CD14-positive monocyte (primary cell): Measurements from ENCODE around the gene SPPL3. TPM values are rescaled to one million over a fixed set of nuclear protein-coding genes. Genes with fewer than 3 reads are reported as not detected.

Experiments
- DNase-seq, 3 donors: peaks; one replicate each; pipeline ENCODE4 v3.0.0-alpha.2; 2011 to 2022
- H2AFZ ChIP-seq: 2 replicates; pipeline ENCODE4 v1.6.0; 2012; ENCODE audit warnings: mild to moderate bottlenecking, low read depth, low read length, inconsistent platforms; ENCODE audit not compliant: insufficient read depth, poor library complexity, severe bottlenecking
- H3K27ac ChIP-seq, 2 donors: 1 replicate in 1 of 2; 2 replicates in 1 of 2; pipeline ENCODE4 v1.5.1; 2012 to 2013; ENCODE audit warnings: low read length in 2 of 2, control low read depth in 1 of 2, inconsistent platforms in 1 of 2, low read depth in 1 of 2, mild to moderate bottlenecking in 1 of 2
- H3K27me3 ChIP-seq, 2 donors: one replicate each; pipeline versions ENCODE4 v1.6.0 to v1.6.1; 2011 to 2013; ENCODE audit warnings: low read length in 2 of 2; ENCODE audit not compliant: control insufficient read depth in 2 of 2, insufficient read depth in 2 of 2
- H3K36me3 ChIP-seq, 2 donors: replicated peaks in 1 of 2; 1 replicate in 1 of 2; 2 replicates in 1 of 2; pipeline versions ENCODE4 v1.5.1 to v1.6.1; 2012 to 2013; ENCODE audit warnings: low read length in 2 of 2, control low read depth in 1 of 2, inconsistent platforms in 1 of 2, mild to moderate bottlenecking in 1 of 2; ENCODE audit not compliant: insufficient read depth in 2 of 2, control insufficient read depth in 1 of 2
- H3K4me1 ChIP-seq, 2 donors: 1 replicate in 1 of 2; 2 replicates in 1 of 2; pipeline versions ENCODE4 v1.5.1 to v1.6.1; 2012 to 2013; ENCODE audit warnings: low read length in 2 of 2, control low read depth in 1 of 2, inconsistent platforms in 1 of 2, mild to moderate bottlenecking in 1 of 2, moderate library complexity in 1 of 2; ENCODE audit not compliant: insufficient read depth in 2 of 2, control insufficient read depth in 1 of 2
- H3K4me2 ChIP-seq: replicated peaks from 2 replicates; pipeline ENCODE3; 2012; ENCODE audit warnings: low read length, moderate library complexity, mild to moderate bottlenecking; ENCODE audit not compliant: poor library complexity, severe bottlenecking; ENCODE audit errors: extremely low read depth
- H3K4me3 ChIP-seq, 3 experiments: fragments of 200-600 bp in 1 of 3; sonication (generic) in 1 of 3; replicated peaks in 1 of 3; 1 replicate in 2 of 3; 2 replicates in 1 of 3; pipeline ENCODE4 v1.5.1; 2011 to 2013; ENCODE audit warnings: low read length in 3 of 3, mild to moderate bottlenecking in 3 of 3, control low read depth in 2 of 3, low read depth in 2 of 3, inconsistent platforms in 1 of 3, moderate library complexity in 1 of 3
- H3K79me2 ChIP-seq: 2 replicates; pipeline ENCODE4 v1.6.0; 2012; ENCODE audit warnings: mild to moderate bottlenecking, control low read depth, inconsistent platforms, low read length, moderate library complexity; ENCODE audit not compliant: insufficient read depth
- H3K9ac ChIP-seq: 2 replicates; pipeline ENCODE4 v1.6.0; 2017; ENCODE audit warnings: low read length, mild to moderate bottlenecking; ENCODE audit not compliant: insufficient read depth, poor library complexity, severe bottlenecking
- H3K9me3 ChIP-seq, 2 donors: replicated peaks in 1 of 2; 1 replicate in 1 of 2; 2 replicates in 1 of 2; pipeline versions ENCODE4 v1.5.1 to v1.6.1; 2012 to 2013; ENCODE audit warnings: low read length in 2 of 2, control low read depth in 1 of 2; ENCODE audit not compliant: control insufficient read depth in 1 of 2, insufficient read depth in 1 of 2
- H4K20me1 ChIP-seq: 2 replicates; pipeline ENCODE4 v1.6.0; 2012; ENCODE audit warnings: mild to moderate bottlenecking, low read length, control low read depth, moderate library complexity; ENCODE audit not compliant: insufficient read depth
- H3K27ac Mint-ChIP-seq, 7 donors: one replicate each; pipeline ENCODE4 v1.8.0; 2020; ENCODE audit warnings: mild to moderate bottlenecking in 7 of 7, mixed read lengths in 7 of 7, moderate library complexity in 6 of 7, inconsistent platforms in 2 of 7
- H3K27me3 Mint-ChIP-seq, 3 donors: one replicate each; pipeline ENCODE4 v1.8.0; 2021 to 2022; ENCODE audit warnings: low read depth in 3 of 3, mild to moderate bottlenecking in 3 of 3, mixed read lengths in 3 of 3, moderate library complexity in 3 of 3, inconsistent platforms in 1 of 3
- H3K36me3 Mint-ChIP-seq, 2 donors: one replicate each; pipeline ENCODE4 v1.8.0; 2020; ENCODE audit warnings: mixed read lengths in 2 of 2, inconsistent platforms in 1 of 2, mild to moderate bottlenecking in 1 of 2
- H3K4me1 Mint-ChIP-seq: one replicate; pipeline ENCODE4 v1.8.0; 2020; ENCODE audit warnings: mild to moderate bottlenecking, mixed read lengths
- H3K4me3 Mint-ChIP-seq, 2 donors: one replicate each; pipeline ENCODE4 v1.8.0; 2020; ENCODE audit warnings: mild to moderate bottlenecking in 2 of 2, mixed read lengths in 2 of 2, moderate library complexity in 1 of 2
- H3K9me3 Mint-ChIP-seq, 7 donors: one replicate each; pipeline ENCODE4 v1.8.0; 2020 to 2022; ENCODE audit warnings: mixed read lengths in 7 of 7, mild to moderate bottlenecking in 6 of 7, moderate library complexity in 6 of 7, inconsistent platforms in 2 of 7
- CTCF ChIP-seq: fragments of 200-600 bp; IDR thresholded peaks from one replicate; pipeline ENCODE4 v1.8.0; 2022; ENCODE audit warnings: antibody characterized with exemption, mild to moderate bottlenecking
- WGBS: methylation state at CpG from one replicate; pipeline ENCODE4 v1.1.5; 2013; ENCODE audit warnings: missing lambda C conversion rate; ENCODE audit not compliant: insufficient coverage; 5-methylcytosine and 5-hydroxymethylcytosine counted together
- intact Hi-C, 2 donors: fragments of 100-400 bp; cut with micrococcal nuclease; formaldehyde crosslinking; loops; one replicate each; pipeline versions ENCODE4 v1.15.0 to v1.15.1; 2023
- polyA plus RNA-seq, 3 donors: library from polyadenylated mRNA; depleted of rRNA in 1 of 3; unstranded in 2 of 3; stranded (reverse) in 1 of 3; fragments of 300-500 nt in 2 of 3; fragments of >200 nt in 1 of 3; fragmentation: Illumina TruSeq in 2 of 3; gene quantifications; 1 replicate in 2 of 3; 2 replicates in 1 of 3; pipeline ENCODE4 v1.2.3, GENCODE V29; 2012 to 2021

The SPPL3 gene
- polyA plus RNA-seq, 3 donors = 14.5 to 18.6 (median 18.5) TPM

GRCh38 chr12:120861074-120861795 is 42.9 kb downstream of the SPPL3 start:
- peak overlapping the region in 1 of 7 donors; percentile 21 for H3K27ac Mint-ChIP-seq
- Histone ChIP-seq H3K9ac (no peak overlapping the region), H3K27me3 (no peaks in the 10 kb centered on the region), H3K4me2 (no peak overlapping the region), H3K27ac (no peak overlapping the region), H4K20me1 (peaks cover 99% of the 10 kb centered on the region), H3K4me1 (peaks cover 14 to 26% of the 10 kb centered on the region in 2 donors), H3K79me2 (peaks cover 99% of the 10 kb centered on the region), H3K9me3 (no peaks in the 10 kb centered on the region), H2AFZ (no peak overlapping the region), H3K36me3 (no peaks in the 10 kb centered on the region), H3K4me3 (no peak overlapping the region)
- no peak for DNase-seq
- peaks cover 2 to 4% of the 10 kb centered on the region in 2 donors for H3K36me3 Mint-ChIP-seq
- peaks cover 46% of the 10 kb centered on the region for H3K4me1 Mint-ChIP-seq
- WGBS = no CpG with 5 or more reads among the region's 3 CpGs
- TF ChIP-seq CTCF = no peak
- intact Hi-C loops = no loop called here
- H3K4me3 Mint-ChIP-seq = no peak overlapping the region
- no peaks in the 10 kb centered on the region for H3K27me3 Mint-ChIP-seq
- peaks cover 0 to 5% (median 3%) of the 10 kb centered on the region in 7 donors for H3K9me3 Mint-ChIP-seq

GRCh38 chr12:120858306-120859088 is 45.7 kb downstream of the SPPL3 start:
- H3K4me3 ChIP-seq = peak overlapping the region in 1 of 3 experiments; percentile 6
- H3K79me2 ChIP-seq = peaks cover 99% of the 10 kb centered on the region
- Mint-ChIP-seq H3K27ac (peak overlapping the region in 5 of 7 donors; percentile 9 to 82 (median 73)), H3K9me3 (peaks cover 0 to 5% (median 3%) of the 10 kb centered on the region in 7 donors), H3K27me3 (peaks cover 0 to 2% (median 0%) of the 10 kb centered on the region in 3 donors), H3K4me1 (peaks cover 51% of the 10 kb centered on the region), H3K36me3 (peaks cover 2 to 4% of the 10 kb centered on the region in 2 donors), H3K4me3 (peak overlapping the region; percentile 5 to 10)
- H3K36me3 ChIP-seq = no peaks in the 10 kb centered on the region
- no peak for TF ChIP-seq CTCF
- 93% methylated on average over 3 of the region's 13 CpGs for WGBS
- no peak overlapping the region for H3K9ac ChIP-seq
- no peak for DNase-seq
- H2AFZ ChIP-seq = no peak overlapping the region
- peaks cover 99% of the 10 kb centered on the region for H4K20me1 ChIP-seq
- no peaks in the 10 kb centered on the region for H3K27me3 ChIP-seq
- H3K9me3 ChIP-seq = no peaks in the 10 kb centered on the region
- peak overlapping the region in 1 of 2 donors; percentile 52 for H3K27ac ChIP-seq
- peak overlapping the region; percentile 33 for H3K4me2 ChIP-seq
- intact Hi-C loops = loop anchor here (5.0 to 10.0 kb wide), 3 partner anchors 44 to 79 kb away; partner anchors contain the start of gene SPPL3 (in 2 of the 2)
- peaks cover 26 to 38% of the 10 kb centered on the region in 2 donors for H3K4me1 ChIP-seq
